Vagina (tissue), 2 donors: ENCODE measurements around the gene RTF1. TPM values are rescaled to one million over a fixed set of nuclear protein-coding genes. Genes with fewer than 3 reads are reported as not detected.

Source experiments
- DNase-seq, 2 donors: peaks; one replicate each; pipeline ENCODE4 v3.0.0-alpha.2; 2017; ENCODE audit errors: extremely low spot score in 2 of 2
- H3K27ac ChIP-seq: fragments of 200-600 bp; sonication (generic); one replicate; pipeline ENCODE4 v1.5.1; 2019
- H3K27me3 ChIP-seq: fragments of 200-600 bp; sonication (generic); one replicate; pipeline ENCODE4 v1.5.1; 2019
- H3K36me3 ChIP-seq, 2 donors: fragments of 200-600 bp; sonication (generic); one replicate each; pipeline ENCODE4 v1.5.1; 2017 to 2019
- H3K4me1 ChIP-seq: fragments of 200-600 bp; sonication (generic); one replicate; pipeline ENCODE4 v1.5.1; 2019
- H3K4me3 ChIP-seq, 2 donors: fragments of 200-600 bp; sonication (generic); 1 replicate in 1 of 2; 2 replicates in 1 of 2; pipeline ENCODE4 v1.5.1; 2016 to 2019
- H3K9me3 ChIP-seq: fragments of 200-600 bp; sonication (generic); one replicate; pipeline ENCODE4 v1.5.1; 2019
- POLR2A ChIP-seq, 2 donors: fragments of 450-650 bp; IDR thresholded peaks; one replicate each; pipeline ENCODE4 v1.6.1; 2017; ENCODE audit warnings: antibody characterized with exemption in 2 of 2, mild to moderate bottlenecking in 2 of 2, moderate library complexity in 2 of 2
- POLR2AphosphoS5 ChIP-seq, 2 donors: sonication (generic); formaldehyde crosslinking; IDR thresholded peaks; one replicate each; pipeline ENCODE4 v1.9.0; 2017; ENCODE audit warnings: antibody characterized with exemption in 2 of 2, mild to moderate bottlenecking in 2 of 2, low read depth in 1 of 2; ENCODE audit not compliant: insufficient read depth in 1 of 2
- intact Hi-C: fragments of 100-400 bp; cut with DNase I; formaldehyde crosslinking; loops from one replicate; pipeline ENCODE4 v1.15.1; 2023
- total RNA-seq: library from RNA; depleted of rRNA; stranded (reverse); fragments of >200 nt; gene quantifications from one replicate; pipeline ENCODE4 v1.2.3, GENCODE V29; 2016
- TF ChIP-seq, protein P1 (sequence below), 3 experiments: fragments of 450-650 bp in 2 of 3; fragments of 200-600 bp in 1 of 3; sonication (generic) in 1 of 3; IDR thresholded peaks; one replicate each; pipeline ENCODE4 v1.5.1; 2017 to 2019; ENCODE audit warnings: antibody characterized with exemption in 3 of 3, mild to moderate bottlenecking in 2 of 3, moderate library complexity in 2 of 3

RTF1 gene
- total RNA-seq, 1 donor from 2014 or later, result 32.2 TPM

DNA sequence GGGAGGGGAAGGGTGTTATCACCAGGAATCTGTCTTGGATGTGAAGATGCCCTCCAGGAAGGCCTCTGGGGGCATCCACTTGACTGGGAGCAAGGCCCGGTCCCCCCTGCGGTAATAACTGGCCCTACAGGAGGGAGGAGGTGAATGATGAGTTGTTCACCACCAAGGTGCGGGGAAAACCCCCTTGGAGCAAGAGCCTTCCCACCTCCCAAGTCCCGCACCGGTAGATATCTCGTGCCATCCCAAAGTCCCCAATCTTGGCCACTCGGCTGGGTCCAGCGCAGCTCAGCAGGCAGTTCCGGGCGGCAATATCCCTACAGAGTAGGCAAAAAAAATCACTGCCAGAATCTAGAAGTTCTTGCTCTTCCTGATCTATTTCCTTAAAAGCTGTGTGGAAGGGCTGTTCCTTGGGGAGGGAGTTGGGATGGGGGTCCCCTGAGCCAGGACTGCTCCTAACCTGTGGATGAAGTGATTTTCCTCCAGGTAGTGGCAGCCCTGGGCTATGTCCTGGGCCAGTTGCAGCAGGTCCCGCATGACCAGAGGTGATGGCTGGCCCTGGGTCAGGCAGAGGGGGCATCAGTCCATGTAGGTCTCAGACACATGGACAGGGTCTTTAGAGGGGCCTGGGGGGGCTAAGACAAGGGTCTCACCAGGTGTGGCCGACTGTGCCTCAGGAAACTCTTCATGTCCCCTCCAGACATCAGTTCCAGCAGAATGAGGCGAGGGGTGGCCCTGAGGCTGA is 88.0 kb downstream of the RTF1 start:
- DNase-seq, result no peak
- H3K4me1 ChIP-seq, result peaks cover 23% of the 10 kb centered on the region
- H3K9me3 ChIP-seq, result no peaks in the 10 kb centered on the region
- no peak overlapping the region for H3K4me3 ChIP-seq
- H3K27ac ChIP-seq, result no peak overlapping the region
- no peaks in the 10 kb centered on the region for H3K27me3 ChIP-seq
- no peaks in the 10 kb centered on the region for H3K36me3 ChIP-seq
- TF ChIP-seq POLR2A (IDR thresholded peaks at IDR 0.05), result no peak
- TF ChIP-seq, protein P1, sequence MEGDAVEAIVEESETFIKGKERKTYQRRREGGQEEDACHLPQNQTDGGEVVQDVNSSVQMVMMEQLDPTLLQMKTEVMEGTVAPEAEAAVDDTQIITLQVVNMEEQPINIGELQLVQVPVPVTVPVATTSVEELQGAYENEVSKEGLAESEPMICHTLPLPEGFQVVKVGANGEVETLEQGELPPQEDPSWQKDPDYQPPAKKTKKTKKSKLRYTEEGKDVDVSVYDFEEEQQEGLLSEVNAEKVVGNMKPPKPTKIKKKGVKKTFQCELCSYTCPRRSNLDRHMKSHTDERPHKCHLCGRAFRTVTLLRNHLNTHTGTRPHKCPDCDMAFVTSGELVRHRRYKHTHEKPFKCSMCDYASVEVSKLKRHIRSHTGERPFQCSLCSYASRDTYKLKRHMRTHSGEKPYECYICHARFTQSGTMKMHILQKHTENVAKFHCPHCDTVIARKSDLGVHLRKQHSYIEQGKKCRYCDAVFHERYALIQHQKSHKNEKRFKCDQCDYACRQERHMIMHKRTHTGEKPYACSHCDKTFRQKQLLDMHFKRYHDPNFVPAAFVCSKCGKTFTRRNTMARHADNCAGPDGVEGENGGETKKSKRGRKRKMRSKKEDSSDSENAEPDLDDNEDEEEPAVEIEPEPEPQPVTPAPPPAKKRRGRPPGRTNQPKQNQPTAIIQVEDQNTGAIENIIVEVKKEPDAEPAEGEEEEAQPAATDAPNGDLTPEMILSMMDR (IDR thresholded peaks at IDR 0.05), result no peak
- TF ChIP-seq POLR2AphosphoS5 (IDR thresholded peaks at IDR 0.05; ENCODE audit: insufficient read depth in 1 of 2, low read depth in 1 of 2), result no peak
- intact Hi-C loops, result no loop called here

DNA sequence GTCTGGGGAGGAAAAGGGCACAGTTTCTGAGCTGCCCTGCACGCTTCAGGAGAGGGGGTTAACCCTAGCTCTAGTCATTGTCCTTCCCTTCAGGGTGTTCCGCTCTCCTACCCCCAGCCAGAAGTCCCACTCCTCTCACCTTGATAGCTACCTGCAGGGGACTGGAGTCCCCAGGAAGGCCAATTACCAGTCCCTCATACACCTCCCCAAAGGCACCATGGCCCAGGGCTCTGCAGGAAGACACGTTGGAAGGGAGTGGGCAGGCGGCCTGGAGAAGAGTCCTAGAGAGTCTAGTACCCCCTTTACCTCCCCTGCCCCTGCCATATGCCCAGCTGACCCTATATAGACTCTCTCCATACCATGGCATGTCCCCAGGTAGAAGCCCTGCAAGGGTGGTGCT is 88.9 kb downstream of the RTF1 start:
- Histone ChIP-seq H3K4me1 (peaks cover 23% of the 10 kb centered on the region), H3K36me3 (no peaks in the 10 kb centered on the region), H3K9me3 (no peaks in the 10 kb centered on the region), H3K27ac (no peak overlapping the region), H3K4me3 (no peak overlapping the region), H3K27me3 (no peaks in the 10 kb centered on the region)
- TF ChIP-seq, protein P1 (IDR thresholded peaks at IDR 0.05), result no peak
- TF ChIP-seq POLR2AphosphoS5 (IDR thresholded peaks at IDR 0.05; ENCODE audit: insufficient read depth in 1 of 2, low read depth in 1 of 2) (no peak), POLR2A (IDR thresholded peaks at IDR 0.05) (no peak)
- intact Hi-C loops, result no loop called here
- DNase-seq, result no peak

DNA sequence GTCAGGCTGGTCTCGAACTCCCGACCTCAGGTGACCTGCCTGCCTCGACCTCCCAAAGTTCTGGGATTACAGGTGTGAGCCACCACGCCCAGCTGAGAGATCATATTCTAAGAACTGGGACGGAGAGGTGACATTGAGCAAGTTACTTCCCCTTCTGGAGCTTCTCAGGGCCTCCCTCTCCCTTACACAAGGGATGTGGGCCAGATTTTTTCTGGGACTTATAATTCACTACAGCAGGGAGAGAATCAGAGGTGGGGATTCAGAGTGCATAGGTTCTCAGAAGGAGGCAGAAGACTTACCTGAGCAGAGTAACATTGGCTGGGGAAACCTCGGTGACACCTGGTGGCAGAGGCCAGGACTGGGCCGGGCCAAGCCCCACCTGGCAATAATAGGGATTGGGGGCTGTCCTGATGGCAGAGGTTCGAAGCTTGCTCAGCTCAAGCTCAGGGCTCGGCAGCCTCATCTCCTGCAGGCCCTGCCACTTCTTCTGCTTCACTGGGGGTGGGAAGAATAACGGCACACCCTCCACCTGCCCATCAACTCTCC is 90.0 kb downstream of the RTF1 start:
- H3K27ac ChIP-seq, result no peak overlapping the region
- H3K9me3 ChIP-seq, result no peaks in the 10 kb centered on the region
- peaks cover 5% of the 10 kb centered on the region for H3K27me3 ChIP-seq
- peaks cover 22% of the 10 kb centered on the region for H3K4me1 ChIP-seq
- intact Hi-C loops, result no loop called here
- H3K4me3 ChIP-seq, result no peak overlapping the region
- TF ChIP-seq POLR2A (IDR thresholded peaks at IDR 0.05) (no peak), POLR2AphosphoS5 (IDR thresholded peaks at IDR 0.05; ENCODE audit: insufficient read depth in 1 of 2, low read depth in 1 of 2) (no peak)
- TF ChIP-seq, protein P1 (IDR thresholded peaks at IDR 0.05), result no peak
- H3K36me3 ChIP-seq, result no peaks in the 10 kb centered on the region
- DNase-seq, result no peak

DNA sequence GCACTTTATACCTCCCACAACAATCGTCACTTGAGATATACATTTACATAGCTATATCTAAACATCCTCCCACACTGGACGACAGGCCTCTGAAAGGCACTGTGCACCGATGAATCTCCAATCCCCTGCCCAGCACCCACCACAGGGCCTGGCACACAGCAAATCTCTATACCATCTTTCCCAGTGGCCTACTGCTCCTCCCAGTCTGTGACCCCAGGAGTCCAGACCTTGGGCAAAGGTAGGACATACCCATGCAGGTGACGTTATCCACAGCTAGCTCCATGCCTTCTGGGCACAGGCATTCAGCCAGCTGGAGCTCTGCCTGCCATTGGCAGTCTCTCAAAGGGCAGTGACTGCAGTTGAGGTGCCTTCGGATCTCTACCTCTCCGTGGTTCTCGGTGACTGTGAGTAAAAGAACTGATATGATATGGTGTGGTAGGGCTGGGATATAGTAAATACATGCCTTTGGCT is 91.0 kb downstream of the RTF1 start:
- H3K4me3 ChIP-seq, result no peak overlapping the region
- no peak for DNase-seq
- TF ChIP-seq POLR2AphosphoS5 (IDR thresholded peaks at IDR 0.05; ENCODE audit: insufficient read depth in 1 of 2, low read depth in 1 of 2) (no peak), POLR2A (IDR thresholded peaks at IDR 0.05) (no peak)
- TF ChIP-seq, protein P1 (IDR thresholded peaks at IDR 0.05), result no peak
- intact Hi-C loops, result no loop called here
- H3K4me1 ChIP-seq, result peaks cover 22% of the 10 kb centered on the region
- H3K9me3 ChIP-seq, result no peaks in the 10 kb centered on the region
- H3K36me3 ChIP-seq, result no peaks in the 10 kb centered on the region
- peaks cover 5% of the 10 kb centered on the region for H3K27me3 ChIP-seq
- no peak overlapping the region for H3K27ac ChIP-seq

DNA sequence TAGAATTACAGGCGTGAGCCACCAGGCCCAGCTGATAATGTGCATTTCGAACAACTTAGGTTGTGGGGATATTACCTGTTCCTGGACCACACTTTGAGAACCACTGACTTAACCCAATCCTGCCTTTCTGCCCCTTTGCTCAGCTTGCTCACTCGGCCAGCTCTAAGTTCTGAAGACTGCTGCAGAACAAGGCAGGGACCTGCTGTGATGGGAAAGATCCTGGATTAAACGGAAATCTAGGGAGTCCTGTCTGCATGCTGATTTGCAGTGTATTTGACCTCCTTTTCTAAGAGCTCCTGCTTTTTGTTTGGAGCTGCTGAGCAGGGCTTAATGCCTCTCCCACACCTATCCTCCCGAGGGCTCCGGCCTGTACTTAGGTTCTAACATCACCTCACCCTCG is 93.8 kb downstream of the RTF1 start:
- Histone ChIP-seq H3K36me3 (no peaks in the 10 kb centered on the region), H3K27ac (no peak overlapping the region), H3K27me3 (peaks cover 5% of the 10 kb centered on the region), H3K4me1 (peaks cover 32% of the 10 kb centered on the region), H3K4me3 (no peak overlapping the region), H3K9me3 (no peaks in the 10 kb centered on the region)
- intact Hi-C loops, result no loop called here
- DNase-seq, result no peak
- TF ChIP-seq POLR2A (IDR thresholded peaks at IDR 0.05), result no peak
- TF ChIP-seq, protein P1 (IDR thresholded peaks at IDR 0.05), result no peak
- TF ChIP-seq POLR2AphosphoS5 (IDR thresholded peaks at IDR 0.05; ENCODE audit: insufficient read depth in 1 of 2, low read depth in 1 of 2), result no peak
